NCI-H1930 (cell line): ENCODE results near the gene AGAP1.

Experiments
- DNase-seq, 2 experiments: peaks; one replicate each; lab custom pipeline; 2025; lab: John Stamatoyannopoulos, UW

The AGAP1 gene

DNA sequence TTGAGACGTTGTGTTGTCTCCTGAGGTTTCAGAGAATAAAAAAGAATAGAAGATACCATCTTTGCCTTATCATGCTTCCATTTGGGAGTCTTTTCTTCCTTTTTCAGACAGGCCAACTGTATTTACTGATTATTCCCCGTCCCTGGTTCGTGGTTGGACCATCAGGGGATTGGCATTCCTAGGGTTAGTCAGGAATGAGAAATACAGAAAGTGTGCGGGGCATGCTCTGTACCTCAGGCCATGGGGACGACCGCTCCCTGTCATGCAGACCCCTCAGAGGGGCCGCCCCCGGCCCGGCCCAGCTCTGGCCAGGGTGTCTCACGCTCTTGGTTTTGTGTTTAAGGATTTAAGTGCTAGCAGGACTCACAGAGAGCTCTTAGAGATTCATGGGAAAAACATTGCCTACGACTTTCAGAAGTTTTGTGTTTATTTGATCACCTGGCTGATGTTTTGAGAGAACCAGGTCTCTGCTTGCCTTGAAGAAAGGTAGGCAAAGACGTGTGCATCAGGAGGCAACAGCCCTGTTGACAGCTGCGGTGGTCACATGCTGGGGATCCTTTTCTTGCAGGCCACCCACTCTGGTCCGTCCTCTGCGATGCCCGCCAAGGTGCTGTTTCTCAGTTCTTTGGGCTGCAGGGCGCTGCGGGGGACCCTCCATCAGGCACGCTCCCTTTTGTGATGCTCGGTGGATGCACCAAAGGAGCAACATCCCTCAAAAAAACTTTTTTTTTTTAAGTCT lies 317.8 kb downstream of the AGAP1 start:
- no peak for DNase-seq

- DNase-seq = no peak
These were observed 318.4 kb downstream of the AGAP1 start for GRCh38 chr2:235812185-235812665.

GRCh38 chr2:235813398-235813797 lies 319.6 kb downstream of the AGAP1 start:
- no peak for DNase-seq

DNA sequence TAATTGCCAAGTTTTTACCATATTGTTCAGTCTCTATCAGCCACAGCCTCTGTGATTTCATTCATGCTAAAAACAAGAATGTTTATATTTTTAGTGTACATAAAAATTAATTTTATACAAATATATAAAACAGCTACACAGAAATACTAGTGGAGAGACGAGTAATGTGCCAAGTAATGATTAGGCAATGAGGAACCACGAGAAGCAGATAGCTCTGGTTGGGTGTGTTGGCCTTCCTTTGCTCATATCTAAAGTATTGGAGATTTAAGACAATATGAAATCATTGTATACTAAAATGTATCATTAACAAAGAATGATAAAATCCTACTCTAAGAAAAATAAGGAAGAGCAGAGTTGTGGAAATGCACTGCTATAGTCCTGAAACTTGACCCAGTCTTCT lies 326.7 kb downstream of the AGAP1 start:
- DNase-seq = no peak

DNA sequence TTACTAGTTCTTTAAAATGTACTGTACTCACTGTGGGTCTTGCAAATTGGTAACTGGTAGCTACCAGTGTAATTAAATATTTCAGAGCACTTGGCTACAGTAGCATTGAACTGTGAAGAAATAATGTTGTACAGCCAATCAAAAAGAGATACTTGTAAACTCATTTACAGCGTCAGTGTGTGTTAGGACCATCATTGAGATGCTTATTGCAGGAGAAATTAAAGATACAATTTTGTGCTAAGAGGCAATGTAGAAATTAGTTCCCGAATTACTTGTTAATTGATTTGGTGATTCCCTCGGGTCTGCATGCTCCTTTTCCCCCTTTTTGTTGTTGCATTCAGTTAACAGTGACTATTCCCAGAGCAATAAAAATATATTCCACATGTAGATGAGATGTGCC lies 330.5 kb downstream of the AGAP1 start:
- no peak for DNase-seq

DNA sequence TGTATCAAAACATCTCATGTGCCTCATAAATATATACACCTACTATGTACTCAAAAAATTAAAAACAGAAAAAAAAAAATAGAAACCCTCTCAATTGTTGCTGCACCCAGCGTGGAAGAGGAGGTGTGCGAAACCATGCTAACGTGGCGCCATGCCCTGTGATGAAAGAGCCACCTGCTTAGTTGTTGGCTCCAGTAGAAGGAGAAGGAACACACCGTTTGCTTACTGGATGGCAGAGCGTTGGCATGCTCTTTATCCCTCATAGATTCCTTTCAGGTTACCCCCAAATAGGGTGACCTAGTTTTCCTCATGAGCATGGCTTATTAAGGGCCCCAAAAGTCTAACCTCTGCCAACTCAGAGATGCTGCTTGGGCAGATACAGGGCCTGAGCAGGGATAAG lies 332.1 kb downstream of the AGAP1 start:
- no peak for DNase-seq

GRCh38 chr2:235826826-235827225 lies 333.0 kb downstream of the AGAP1 start:
- no peak for DNase-seq

DNA sequence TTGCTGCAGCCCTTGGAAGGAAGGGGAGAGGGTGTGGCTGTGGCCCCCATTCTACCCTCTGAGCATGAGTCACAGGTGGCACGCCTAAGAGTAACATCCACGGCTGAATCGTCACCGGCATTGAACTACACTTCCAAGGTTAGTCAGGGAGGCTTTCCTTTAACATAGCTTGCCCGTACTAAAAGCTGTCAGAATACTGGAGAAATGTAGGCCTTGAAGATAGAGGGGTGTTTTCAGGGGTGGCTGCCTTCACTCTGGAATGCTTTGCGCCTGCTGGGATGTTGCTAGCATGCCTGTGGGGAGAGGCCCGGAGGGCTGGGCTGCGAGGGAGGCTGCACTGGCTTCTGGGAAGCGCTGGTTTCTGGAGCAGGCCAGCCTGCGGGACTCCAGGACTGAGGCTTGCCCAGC lies 333.7 kb downstream of the AGAP1 start:
- DNase-seq = no peak

DNA sequence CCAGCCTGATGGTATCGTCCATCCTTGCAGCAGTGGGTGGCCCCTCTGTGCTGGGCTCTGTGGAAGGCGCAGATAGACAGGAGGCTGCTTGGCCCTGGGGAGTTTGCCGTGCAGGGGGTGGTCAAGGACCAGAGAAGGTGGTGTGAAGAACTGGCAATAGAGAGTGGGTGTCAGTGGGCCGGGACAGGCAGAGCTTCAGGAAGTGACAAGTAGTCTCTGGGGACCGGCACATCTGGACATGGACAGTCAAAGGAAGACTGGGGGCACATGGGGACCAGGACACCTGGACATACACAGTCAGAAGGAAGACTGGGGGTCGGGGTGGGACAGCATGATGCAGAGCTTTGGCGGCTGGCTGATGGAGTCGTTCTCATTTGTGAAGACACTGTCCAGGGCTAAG lies 335.9 kb downstream of the AGAP1 start:
- no peak for DNase-seq

GRCh38 chr2:235831755-235832154 lies 337.9 kb downstream of the AGAP1 start:
- no peak for DNase-seq

DNA sequence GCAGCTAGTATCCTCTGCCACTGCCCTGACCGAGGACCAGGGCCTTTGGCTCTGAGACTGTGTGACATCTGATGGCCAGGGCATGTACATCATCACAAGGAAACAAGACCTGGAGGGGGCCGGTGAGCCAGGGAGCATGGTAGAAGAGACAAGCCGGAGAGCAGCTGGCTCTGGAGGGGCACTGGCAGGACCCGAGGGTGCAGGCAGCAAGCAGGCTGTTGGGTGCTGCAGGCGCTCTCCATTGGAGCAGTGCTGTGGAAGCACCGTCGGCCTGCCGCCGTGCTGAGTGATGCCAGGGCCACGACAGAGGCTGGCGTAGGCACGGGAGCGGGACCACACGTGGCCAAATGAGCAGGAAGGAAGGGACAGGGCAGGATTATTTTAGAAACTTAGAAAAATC lies 339.1 kb downstream of the AGAP1 start:
- no peak for DNase-seq

- DNase-seq = no peak
These were observed 340.3 kb downstream of the AGAP1 start for GRCh38 chr2:235833971-235834620.

GRCh38 chr2:235834781-235835180 lies 340.9 kb downstream of the AGAP1 start:
- DNase-seq = no peak

GRCh38 chr2:235835810-235836209 lies 342.0 kb downstream of the AGAP1 start:
- no peak for DNase-seq

DNA sequence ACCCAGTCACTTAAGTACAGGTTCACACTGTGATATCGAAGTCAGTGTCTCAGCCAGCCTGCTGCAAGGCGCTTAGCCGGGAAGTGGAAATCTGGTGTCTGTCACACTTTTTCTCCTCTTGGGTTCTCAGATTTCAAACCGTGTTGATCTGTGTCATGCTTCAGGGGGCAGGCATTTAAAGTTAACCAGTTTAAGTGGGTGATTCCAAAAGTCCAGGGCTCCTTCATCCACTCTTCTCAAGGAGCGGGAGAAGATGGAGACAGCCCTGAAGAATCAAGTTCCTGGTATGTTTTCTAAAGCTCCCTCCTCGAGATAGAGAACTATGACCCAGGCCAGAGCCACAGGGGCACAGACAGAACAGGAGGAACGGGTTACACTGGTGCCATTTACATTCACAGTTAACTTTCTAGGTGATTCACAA lies 342.7 kb downstream of the AGAP1 start:
- DNase-seq = no peak

GRCh38 chr2:235839226-235839625 lies 345.4 kb downstream of the AGAP1 start:
- no peak for DNase-seq

DNA sequence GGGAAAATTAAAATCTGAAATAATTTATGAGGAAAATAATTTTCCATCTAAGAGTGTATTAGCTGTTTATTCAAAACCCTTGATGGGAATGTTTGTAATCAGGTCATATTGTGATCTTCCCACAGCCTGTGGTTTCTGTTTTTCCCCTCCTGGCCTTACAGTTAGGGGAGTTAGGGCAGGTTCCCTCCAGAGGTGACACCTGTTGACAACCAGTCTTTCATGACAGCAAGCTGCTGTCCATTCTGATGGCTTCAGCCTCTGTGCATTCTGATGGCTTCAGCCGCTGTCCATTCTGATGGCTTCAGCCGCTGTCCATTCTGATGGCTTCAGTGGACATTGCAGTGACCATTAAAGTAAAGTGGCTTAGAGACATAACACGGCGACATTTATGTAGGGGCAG lies 346.1 kb downstream of the AGAP1 start:
- DNase-seq = no peak

DNA sequence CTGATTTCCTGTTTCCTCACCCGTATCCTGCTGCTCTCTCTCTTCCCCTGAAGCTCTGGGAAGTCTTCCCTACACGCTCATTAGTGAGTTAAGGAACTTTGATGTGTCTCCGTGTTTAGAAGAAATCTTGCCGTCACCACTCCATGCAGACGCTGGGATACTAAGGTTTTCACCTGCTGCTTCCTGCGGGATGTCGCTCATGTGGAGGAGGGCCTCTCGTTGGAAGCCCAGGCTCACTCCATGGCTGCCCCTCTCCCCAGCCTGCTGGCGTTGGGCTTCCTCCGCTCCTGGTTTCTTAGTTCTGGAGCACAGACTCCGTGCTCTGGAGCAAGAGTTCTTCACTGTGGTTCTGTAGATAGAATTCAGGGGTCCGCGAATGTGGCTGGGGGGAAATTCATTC lies 348.0 kb downstream of the AGAP1 start:
- no peak for DNase-seq

- DNase-seq = no peak
These were observed 349.1 kb downstream of the AGAP1 start for GRCh38 chr2:235842941-235843340.

DNA sequence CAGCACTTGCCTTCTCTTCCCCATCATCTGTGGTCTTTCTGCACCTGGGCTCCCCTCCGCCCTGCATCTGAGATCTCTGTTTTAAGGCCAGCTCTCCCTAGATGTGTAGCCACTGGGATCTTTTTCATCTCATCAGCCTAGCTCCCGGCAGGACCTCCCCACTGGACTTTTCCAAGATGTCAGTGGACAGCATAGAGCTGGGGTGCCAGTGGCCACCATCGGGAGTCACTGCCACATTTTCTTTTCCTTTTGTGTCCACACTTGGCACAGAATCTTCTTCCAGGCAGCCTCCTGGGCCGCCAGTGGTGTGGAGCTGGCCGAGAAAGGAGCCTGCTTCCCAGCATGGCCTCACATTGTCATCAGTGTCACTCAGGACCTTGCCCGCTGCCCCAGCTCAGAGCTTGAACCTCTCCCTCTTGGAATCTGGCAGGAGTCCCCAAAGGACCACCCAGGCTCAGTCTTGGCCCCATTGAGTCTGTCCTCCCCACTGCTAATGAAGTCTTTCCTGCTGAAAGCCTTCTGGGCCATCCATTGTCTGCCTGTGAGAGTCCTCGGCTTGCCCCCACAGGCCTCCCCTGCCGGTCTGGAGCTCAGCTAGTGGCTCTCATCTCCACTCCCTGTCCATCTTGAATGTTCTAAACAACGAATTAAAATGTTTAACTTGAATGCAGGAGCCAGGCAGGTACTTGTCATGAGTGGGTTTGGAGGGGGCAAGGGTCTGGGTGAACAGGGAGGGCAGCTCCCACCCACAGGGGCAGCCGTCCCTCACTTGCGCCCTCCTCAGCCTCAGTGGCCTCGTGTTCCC lies 349.9 kb downstream of the AGAP1 start:
- no peak for DNase-seq

- no peak for DNase-seq
These were observed 350.7 kb downstream of the AGAP1 start for GRCh38 chr2:235844561-235844960.

GRCh38 chr2:235845245-235845644 lies 351.4 kb downstream of the AGAP1 start:
- DNase-seq = no peak

- DNase-seq = no peak
These were observed 353.7 kb downstream of the AGAP1 start for GRCh38 chr2:235847576-235847975.
